IMR-90 (cell line): ENCODE data around the gene RNF175. TPM values are rescaled to one million over a fixed set of nuclear protein-coding genes. Genes with fewer than 3 reads are reported as not detected.

Experiments
- ATAC-seq: fragments of 200-7000 bp; cut with Tn5 transposase; 2 replicates; pipeline ENCODE4 v1.9.1; 2020; ENCODE audit warnings: low read depth, mild to moderate bottlenecking, moderate library complexity
- BruUV-seq: library from RNA; stranded (reverse); fragments of 400-500 nt; replicated peaks from 2 replicates; lab custom pipeline; 2021; lab: Mats Ljungman, UMichigan
- CTCF ChIA-PET: fragments of 300-600 bp; formaldehyde crosslinking; extraction: SDS; loops from one replicate; lab custom pipeline; 2021; ENCODE audit warnings: antibody characterized with exemption; lab: Yijun Ruan, JAX
- POLR2A ChIA-PET: fragments of 300-600 bp; sonication (Branson Sonifier 250); formaldehyde crosslinking; loops from one replicate; lab custom pipeline; 2022; ENCODE audit warnings: antibody characterized with exemption; ENCODE audit not compliant: unreplicated experiment; lab: Charles Lee
- DNase-seq: peaks from one replicate; pipeline ENCODE4 v3.0.0; 2013
- H2AFZ ChIP-seq: replicated peaks from 2 replicates; pipeline ENCODE3; 2013; ENCODE audit warnings: low read length, mild to moderate bottlenecking; ENCODE audit not compliant: poor library complexity
- H2AK5ac ChIP-seq: 2 replicates; pipeline ENCODE4 v1.6.1; 2013; ENCODE audit warnings: low read depth, low read length, inconsistent platforms
- H2AK9ac ChIP-seq: replicated peaks from 2 replicates; pipeline ENCODE3; 2013; ENCODE audit warnings: mild to moderate bottlenecking, low read depth, low read length, moderate library complexity; ENCODE audit not compliant: poor library complexity
- H2BK120ac ChIP-seq: 2 replicates; pipeline ENCODE4 v1.6.1; 2013; ENCODE audit warnings: low read depth, low read length, inconsistent platforms
- H2BK15ac ChIP-seq: 3 replicates; pipeline ENCODE4 v1.6.1; 2013; ENCODE audit warnings: low read depth, low read length, inconsistent platforms
- H2BK20ac ChIP-seq: 2 replicates; pipeline ENCODE4 v1.6.1; 2013; ENCODE audit warnings: low read depth, mild to moderate bottlenecking, inconsistent platforms, low read length, moderate library complexity
- H2BK5ac ChIP-seq: 2 replicates; pipeline ENCODE4 v1.6.1; 2013; ENCODE audit warnings: mild to moderate bottlenecking, low read depth, low read length, inconsistent platforms; ENCODE audit not compliant: poor library complexity, severe bottlenecking
- H3K14ac ChIP-seq: replicated peaks from 2 replicates; pipeline ENCODE4 v1.6.1; 2013; ENCODE audit warnings: low read depth, low read length, inconsistent platforms
- H3K18ac ChIP-seq: 2 replicates; pipeline ENCODE4 v1.6.1; 2013; ENCODE audit warnings: low read depth, low read length, control low read depth
- H3K23ac ChIP-seq: 2 replicates; pipeline ENCODE4 v1.6.1; 2013; ENCODE audit warnings: low read depth, low read length, inconsistent platforms
- H3K27ac ChIP-seq: 2 replicates; pipeline ENCODE4 v1.5.1; 2013; ENCODE audit warnings: mild to moderate bottlenecking, control low read depth, low read length; ENCODE audit not compliant: insufficient read depth
- H3K27me3 ChIP-seq: 2 replicates; pipeline ENCODE4 v1.6.1; 2013; ENCODE audit warnings: low read length; ENCODE audit not compliant: control insufficient read depth, insufficient read depth
- H3K36me3 ChIP-seq: 2 replicates; pipeline ENCODE4 v1.6.1; 2013; ENCODE audit warnings: low read length, mixed read lengths; ENCODE audit not compliant: control insufficient read depth, insufficient read depth
- H3K4ac ChIP-seq: 2 replicates; pipeline ENCODE4 v1.6.1; 2013; ENCODE audit warnings: low read depth, low read length, inconsistent platforms
- H3K4me1 ChIP-seq: 2 replicates; pipeline ENCODE4 v1.6.1; 2013; ENCODE audit warnings: low read length, mixed read lengths; ENCODE audit not compliant: control insufficient read depth, insufficient read depth
- H3K4me2 ChIP-seq: 2 replicates; pipeline ENCODE4 v1.6.1; 2013; ENCODE audit warnings: low read depth, mild to moderate bottlenecking, control low read depth, low read length, moderate library complexity
- H3K4me3 ChIP-seq: 2 replicates; pipeline ENCODE4 v1.5.1; 2013; ENCODE audit warnings: low read depth, mild to moderate bottlenecking, control low read depth, low read length, moderate library complexity; ENCODE audit not compliant: insufficient read depth
- H3K56ac ChIP-seq: 2 replicates; pipeline ENCODE4 v1.6.1; 2013; ENCODE audit warnings: low read length, inconsistent platforms; ENCODE audit not compliant: insufficient read depth; ENCODE audit errors: extremely low read depth
- H3K79me1 ChIP-seq, 2 experiments: 2 replicates each; pipeline ENCODE4 v1.6.1; 2013; ENCODE audit warnings: low read length in 2 of 2, inconsistent platforms in 1 of 2, low read depth in 1 of 2
- H3K9ac ChIP-seq: 2 replicates; pipeline ENCODE4 v1.6.1; 2013; ENCODE audit warnings: low read depth, low read length, control low read depth
- H3K9me1 ChIP-seq: 2 replicates; pipeline ENCODE4 v1.6.1; 2013; ENCODE audit warnings: low read length, inconsistent platforms; ENCODE audit not compliant: insufficient read depth
- H3K9me3 ChIP-seq: 2 replicates; pipeline ENCODE4 v1.6.1; 2013; ENCODE audit warnings: low read length; ENCODE audit not compliant: control insufficient read depth, insufficient read depth
- H4K20me1 ChIP-seq: 2 replicates; pipeline ENCODE4 v1.6.1; 2013; ENCODE audit warnings: low read length, inconsistent platforms; ENCODE audit not compliant: insufficient read depth
- H4K5ac ChIP-seq: 2 replicates; pipeline ENCODE4 v1.6.1; 2013; ENCODE audit warnings: mild to moderate bottlenecking, low read depth, low read length, control low read depth
- H4K8ac ChIP-seq, 2 experiments: 2 replicates each; pipeline ENCODE4 v1.6.1; 2013; ENCODE audit warnings: low read depth in 2 of 2, low read length in 2 of 2, control low read depth in 1 of 2, inconsistent platforms in 1 of 2
- H4K91ac ChIP-seq: 2 replicates; pipeline ENCODE4 v1.6.1; 2013; ENCODE audit warnings: low read depth, low read length, inconsistent platforms; ENCODE audit not compliant: insufficient read depth
- CEBPB ChIP-seq: IDR thresholded peaks from 2 replicates; pipeline ENCODE4 v1.6.1; 2012; ENCODE audit warnings: low read depth, low read length, improper control_type of control experiment
- FOS ChIP-seq: fragments of 150-350 bp; IDR thresholded peaks from 2 replicates; pipeline ENCODE4 v1.6.1; 2016; ENCODE audit warnings: low read depth, low read length
- NFE2L2 ChIP-seq: fragments of 150-350 bp; IDR thresholded peaks from 2 replicates; pipeline ENCODE4 v1.6.1; 2016; ENCODE audit warnings: low read depth, mild to moderate bottlenecking, low read length
- USF2 ChIP-seq: fragments of 150-350 bp; IDR thresholded peaks from 2 replicates; pipeline ENCODE4 v1.6.1; 2017; ENCODE audit warnings: mild to moderate bottlenecking, antibody characterized with exemption, low read length, low read depth
- WGBS, 2 experiments: methylation state at CpG; one replicate each; pipeline versions ENCODE4 v1.1.5 to v1.1.7; 2013; ENCODE audit warnings: missing lambda C conversion rate in 2 of 2; ENCODE audit not compliant: insufficient read length in 1 of 2; ENCODE audit errors: extremely low coverage in 2 of 2; 5-methylcytosine and 5-hydroxymethylcytosine counted together
- dilution Hi-C: fragments of 300-500 bp; cut with HindIII; formaldehyde crosslinking; loops from one replicate; pipeline ENCODE4 v1.14.3; 2018; ENCODE audit warnings: low sequenced_read_pairs; ENCODE audit not compliant: unreplicated experiment
- in situ Hi-C: fragments of 300-500 bp; cut with MboI; formaldehyde crosslinking; loops from 3 replicates; pipeline ENCODE4 v1.14.3; 2019; ENCODE audit warnings: low sequenced_read_pairs, inconsistent platforms, mixed read lengths
- intact Hi-C: fragments of 100-400 bp; cut with micrococcal nuclease; formaldehyde crosslinking; loops from 2 replicates; pipeline ENCODE4 v1.10.0; 2022
- polyA plus RNA-seq, 3 experiments: library from polyadenylated mRNA; depleted of rRNA; stranded (reverse); fragments of >200 nt; gene quantifications; 2 replicates each; pipeline ENCODE4 v1.2.3, GENCODE V29; 2012; ENCODE audit warnings: low replicate concordance in 1 of 3
- total RNA-seq: library from RNA; depleted of rRNA; stranded (reverse); fragments of >200 nt; gene quantifications from 2 replicates; pipeline ENCODE4 v1.2.3, GENCODE V29; 2012

RNF175 gene
- total and polyA plus RNA-seq, 2 of the 4 experiments (the other 2 are of a cell fraction): not detected

- POLR2A ChIA-PET: no interaction called here
- no peak for ATAC-seq
- Histone ChIP-seq H3K4me2 (no peak overlapping the region), H4K91ac (no peak overlapping the region), H4K8ac (no peak overlapping the region), H3K27me3 (peaks cover 27% of the 10 kb centered on the region), H3K18ac (no peak overlapping the region), H2AK9ac (no peak overlapping the region), H3K4me1 (no peaks in the 10 kb centered on the region), H2AFZ (no peak overlapping the region), H3K14ac (no peak overlapping the region), H3K23ac (no peak overlapping the region), H4K5ac (no peak overlapping the region), H2BK15ac (no peak overlapping the region), H2BK20ac (no peak overlapping the region), H2BK120ac (no peak overlapping the region), H2BK5ac (no peak overlapping the region), H3K79me1 (no peaks in the 10 kb centered on the region), H3K4me3 (no peak overlapping the region), H3K27ac (no peak overlapping the region), H3K9me3 (no peaks in the 10 kb centered on the region), H3K56ac (no peak overlapping the region), H3K4ac (no peak overlapping the region), H3K9ac (no peak overlapping the region), H3K36me3 (no peaks in the 10 kb centered on the region), H4K20me1 (no peaks in the 10 kb centered on the region), H3K9me1 (no peaks in the 10 kb centered on the region), H2AK5ac (no peak overlapping the region)
- TF ChIP-seq FOS (no peak), NFE2L2 (no peak), USF2 (no peak), CEBPB (no peak)
- intact Hi-C loops (loop anchor here (10.0 kb wide), 1 partner anchor 721 kb away; no protein-coding TSS in a partner anchor), in situ Hi-C loops (no loop called here), dilution Hi-C loops (no loop called here)
- no peak for DNase-seq
- WGBS, 2 experiments: no CpG with 5 or more reads among the region's 3 CpGs
- BruUV-seq: no TSS peak
- CTCF ChIA-PET: no interaction called here
Observed at GRCh38 chr4:153784166-153784699, 24.4 kb upstream of the RNF175 start.
